Transverse colon (tissue), 4 donors: ENCODE results near the gene HTRA3.
"Not testable (repeated sequence)": the region's sequence is repeated elsewhere in the genome, so short reads cannot be mapped to it uniquely, and the experiment has no call there.

Source experiments
- CTCF ChIP-seq, 5 experiments: fragments of 200-600 bp in 3 of 5; fragments of 450-650 bp in 2 of 5; sonication (generic) in 3 of 5; IDR thresholded peaks; 1 replicate in 2 of 5; 2 replicates in 3 of 5; pipeline ENCODE4 v1.5.1; 2016 to 2017; ENCODE audit warnings: antibody characterized with exemption in 5 of 5, inconsistent platforms in 3 of 5, mild to moderate bottlenecking in 2 of 5, moderate library complexity in 1 of 5
- EP300 ChIP-seq: sonication (generic); formaldehyde crosslinking; IDR thresholded peaks from one replicate; pipeline ENCODE4 v1.6.1; 2017; ENCODE audit warnings: antibody characterized with exemption, low read depth
- POLR2A ChIP-seq: fragments of 450-650 bp; IDR thresholded peaks from one replicate; pipeline ENCODE4 v1.6.1; 2016; ENCODE audit warnings: antibody characterized with exemption, mild to moderate bottlenecking, moderate library complexity
- POLR2AphosphoS5 ChIP-seq, 3 donors: sonication (generic); formaldehyde crosslinking; IDR thresholded peaks; one replicate each; pipeline ENCODE4 v1.6.1; 2016; ENCODE audit warnings: antibody characterized with exemption in 3 of 3

GRCh38 chr4:8349236-8349635 is 79.7 kb downstream of the HTRA3 start:
- TF ChIP-seq CTCF (IDR thresholded peaks at IDR 0.05); EP300; POLR2AphosphoS5 (IDR thresholded peaks at IDR 0.05); POLR2A: not testable (repeated sequence)
